Mammary epithelial cell (primary cell): ENCODE measurements around the gene FOXM1.

Experiments used
- EZH2 ChIP-seq: IDR thresholded peaks from 2 replicates; pipeline ENCODE4 v1.6.1; 2012; ENCODE audit warnings: low read length, inconsistent platforms, borderline replicate concordance
- TF ChIP-seq, protein P1 (sequence below), 2 donors: IDR thresholded peaks in 1 of 2; conservative IDR thresholded peaks in 1 of 2; 2 replicates each; pipeline ENCODE4 v1.5.1; 2011 to 2012; ENCODE audit warnings: inconsistent platforms in 2 of 2, low read length in 2 of 2, mild to moderate bottlenecking in 2 of 2, control low read depth in 1 of 2, low read depth in 1 of 2; ENCODE audit not compliant: insufficient read depth in 1 of 2; ENCODE audit errors: extremely low read depth in 1 of 2

DNA sequence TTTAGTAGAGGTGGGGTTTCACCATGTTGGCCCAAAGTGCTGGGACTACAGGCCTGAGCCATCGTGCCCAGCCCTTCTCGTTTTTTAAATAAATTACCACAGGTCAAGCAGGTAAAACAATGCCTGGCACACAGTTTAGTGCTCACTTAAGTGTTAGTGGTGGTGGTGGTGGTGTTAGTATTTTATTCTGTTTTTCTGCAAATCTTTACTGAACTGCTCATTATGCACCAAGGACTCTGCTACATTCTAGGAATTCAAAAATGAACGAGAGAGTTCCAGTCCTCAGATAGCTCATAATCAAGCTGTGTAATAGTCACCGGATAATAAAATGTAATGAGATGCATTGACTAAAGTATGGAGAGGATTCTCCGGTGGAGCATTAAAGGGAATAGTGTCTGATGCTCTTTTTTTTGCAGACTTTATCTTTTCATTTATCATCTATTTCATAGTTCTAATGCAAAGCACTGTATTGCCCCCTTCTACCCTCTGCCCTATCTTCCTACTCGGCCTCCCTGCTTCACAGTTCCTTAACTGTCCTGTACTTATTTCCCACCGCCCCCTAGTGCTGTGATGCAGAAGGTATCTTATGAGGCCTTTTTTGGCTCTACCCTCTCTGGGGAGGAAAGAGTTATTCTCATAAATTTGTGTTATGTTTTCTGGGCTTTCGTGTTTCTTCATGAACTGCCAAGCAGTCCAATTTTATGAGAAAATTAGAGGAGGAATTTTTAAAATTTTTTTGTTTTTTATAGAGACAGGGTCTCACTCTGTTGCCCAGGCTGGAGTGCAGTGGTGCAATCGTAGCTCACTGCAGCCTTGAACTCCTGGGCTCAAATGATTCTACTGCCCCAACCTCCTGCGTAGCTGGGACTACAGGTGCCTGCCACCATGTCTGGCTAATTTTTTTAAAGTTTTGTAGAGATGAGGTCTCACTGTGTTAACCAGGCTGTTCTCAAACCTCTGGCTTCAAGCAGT is 63.5 kb downstream of the FOXM1 start:
- TF ChIP-seq, protein P1, sequence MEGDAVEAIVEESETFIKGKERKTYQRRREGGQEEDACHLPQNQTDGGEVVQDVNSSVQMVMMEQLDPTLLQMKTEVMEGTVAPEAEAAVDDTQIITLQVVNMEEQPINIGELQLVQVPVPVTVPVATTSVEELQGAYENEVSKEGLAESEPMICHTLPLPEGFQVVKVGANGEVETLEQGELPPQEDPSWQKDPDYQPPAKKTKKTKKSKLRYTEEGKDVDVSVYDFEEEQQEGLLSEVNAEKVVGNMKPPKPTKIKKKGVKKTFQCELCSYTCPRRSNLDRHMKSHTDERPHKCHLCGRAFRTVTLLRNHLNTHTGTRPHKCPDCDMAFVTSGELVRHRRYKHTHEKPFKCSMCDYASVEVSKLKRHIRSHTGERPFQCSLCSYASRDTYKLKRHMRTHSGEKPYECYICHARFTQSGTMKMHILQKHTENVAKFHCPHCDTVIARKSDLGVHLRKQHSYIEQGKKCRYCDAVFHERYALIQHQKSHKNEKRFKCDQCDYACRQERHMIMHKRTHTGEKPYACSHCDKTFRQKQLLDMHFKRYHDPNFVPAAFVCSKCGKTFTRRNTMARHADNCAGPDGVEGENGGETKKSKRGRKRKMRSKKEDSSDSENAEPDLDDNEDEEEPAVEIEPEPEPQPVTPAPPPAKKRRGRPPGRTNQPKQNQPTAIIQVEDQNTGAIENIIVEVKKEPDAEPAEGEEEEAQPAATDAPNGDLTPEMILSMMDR (conservative IDR thresholded peaks at IDR 0.05 in 1 of 2, IDR thresholded peaks at IDR 0.05 in 1 of 2; ENCODE audit: extremely low read depth in 1 of 2, insufficient read depth in 1 of 2, low read depth in 1 of 2, low read length in 2 of 2), result peak; percentile 80 to 81
- TF ChIP-seq EZH2, result no peak
